ENCODE measurements around the gene TBL2.

Gene TBL2

DNA sequence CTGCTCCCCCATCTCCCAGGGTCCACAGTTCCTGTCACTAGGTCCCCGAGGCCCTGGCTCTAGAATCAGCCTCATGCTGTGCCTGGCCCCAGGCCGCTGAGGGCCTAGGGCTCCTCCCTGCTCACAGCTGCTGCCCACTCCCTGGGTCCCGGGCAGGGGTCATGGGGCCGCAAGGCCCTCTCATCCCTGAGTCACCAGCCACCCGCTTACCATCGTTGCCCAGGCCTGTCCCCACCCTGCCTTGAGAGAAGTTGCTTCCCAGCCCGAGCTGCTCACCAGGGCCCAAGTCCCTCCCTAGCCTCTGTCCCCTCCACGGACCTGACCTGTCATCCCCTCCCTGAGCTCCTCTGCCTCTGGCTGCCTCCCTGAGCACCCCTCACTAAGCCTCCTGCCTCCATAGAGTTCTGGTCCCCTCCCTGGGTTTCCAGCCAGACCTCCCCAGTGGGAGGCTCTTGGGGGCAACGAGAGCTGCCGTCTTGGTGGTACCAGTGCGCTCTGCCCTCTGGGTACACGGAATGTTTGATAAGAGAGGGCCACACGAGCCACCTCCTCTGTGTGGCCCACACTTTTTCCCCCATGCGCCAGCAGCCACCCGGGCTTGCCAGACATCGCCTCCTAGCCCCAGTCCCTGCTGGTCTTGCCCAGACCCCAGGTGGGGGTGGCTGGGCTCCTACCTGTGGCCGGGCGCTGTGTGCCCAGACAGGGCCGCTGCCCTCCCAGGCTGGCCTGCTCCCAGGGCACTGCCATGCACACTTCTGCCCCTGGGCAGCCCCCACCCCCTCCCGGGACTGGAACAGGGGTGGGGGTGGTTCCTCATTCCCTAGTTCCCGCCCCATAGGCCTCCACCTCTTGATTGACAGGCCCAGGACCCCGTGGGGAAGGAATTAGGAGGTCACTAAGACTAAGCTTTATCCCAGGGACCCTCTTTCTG lies 24.6 kb upstream of the TBL2 start:
- no peak overlapping the region for H3K4me3 ChIP-seq (ENCODE audit: low read depth, low read length)
- TF ChIP-seq, protein P1, sequence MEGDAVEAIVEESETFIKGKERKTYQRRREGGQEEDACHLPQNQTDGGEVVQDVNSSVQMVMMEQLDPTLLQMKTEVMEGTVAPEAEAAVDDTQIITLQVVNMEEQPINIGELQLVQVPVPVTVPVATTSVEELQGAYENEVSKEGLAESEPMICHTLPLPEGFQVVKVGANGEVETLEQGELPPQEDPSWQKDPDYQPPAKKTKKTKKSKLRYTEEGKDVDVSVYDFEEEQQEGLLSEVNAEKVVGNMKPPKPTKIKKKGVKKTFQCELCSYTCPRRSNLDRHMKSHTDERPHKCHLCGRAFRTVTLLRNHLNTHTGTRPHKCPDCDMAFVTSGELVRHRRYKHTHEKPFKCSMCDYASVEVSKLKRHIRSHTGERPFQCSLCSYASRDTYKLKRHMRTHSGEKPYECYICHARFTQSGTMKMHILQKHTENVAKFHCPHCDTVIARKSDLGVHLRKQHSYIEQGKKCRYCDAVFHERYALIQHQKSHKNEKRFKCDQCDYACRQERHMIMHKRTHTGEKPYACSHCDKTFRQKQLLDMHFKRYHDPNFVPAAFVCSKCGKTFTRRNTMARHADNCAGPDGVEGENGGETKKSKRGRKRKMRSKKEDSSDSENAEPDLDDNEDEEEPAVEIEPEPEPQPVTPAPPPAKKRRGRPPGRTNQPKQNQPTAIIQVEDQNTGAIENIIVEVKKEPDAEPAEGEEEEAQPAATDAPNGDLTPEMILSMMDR (conservative IDR thresholded peaks at IDR 0.05; ENCODE audit: low read depth, low read length): no peak
- DNase-seq (ENCODE audit: low read depth): no peak

DNA sequence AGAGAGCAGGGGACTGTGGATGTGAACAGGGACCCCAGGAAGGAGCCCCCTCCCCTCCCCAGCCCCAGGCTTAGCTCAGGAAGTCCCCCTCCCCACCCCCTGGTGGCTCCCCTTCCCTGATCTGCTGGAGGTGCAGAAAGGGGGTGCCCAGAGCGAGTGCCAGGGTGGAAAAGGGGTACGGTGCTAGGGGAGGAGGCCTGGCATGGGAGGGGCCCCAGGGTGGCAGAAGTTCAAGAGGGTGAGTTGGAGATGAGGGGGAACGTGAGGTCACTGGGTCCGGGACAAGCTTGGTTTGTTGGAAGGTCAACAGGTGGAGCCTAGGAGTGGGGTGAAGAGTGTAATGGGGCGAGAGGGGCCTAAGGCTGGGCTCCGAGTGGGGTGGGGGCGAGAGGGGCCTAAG lies 21.5 kb upstream of the TBL2 start:
- TF ChIP-seq, protein P1 (conservative IDR thresholded peaks at IDR 0.05; ENCODE audit: low read depth, low read length): no peak
- DNase-seq (ENCODE audit: low read depth): no peak
- H3K4me3 ChIP-seq (ENCODE audit: low read depth, low read length): no peak overlapping the region

DNA sequence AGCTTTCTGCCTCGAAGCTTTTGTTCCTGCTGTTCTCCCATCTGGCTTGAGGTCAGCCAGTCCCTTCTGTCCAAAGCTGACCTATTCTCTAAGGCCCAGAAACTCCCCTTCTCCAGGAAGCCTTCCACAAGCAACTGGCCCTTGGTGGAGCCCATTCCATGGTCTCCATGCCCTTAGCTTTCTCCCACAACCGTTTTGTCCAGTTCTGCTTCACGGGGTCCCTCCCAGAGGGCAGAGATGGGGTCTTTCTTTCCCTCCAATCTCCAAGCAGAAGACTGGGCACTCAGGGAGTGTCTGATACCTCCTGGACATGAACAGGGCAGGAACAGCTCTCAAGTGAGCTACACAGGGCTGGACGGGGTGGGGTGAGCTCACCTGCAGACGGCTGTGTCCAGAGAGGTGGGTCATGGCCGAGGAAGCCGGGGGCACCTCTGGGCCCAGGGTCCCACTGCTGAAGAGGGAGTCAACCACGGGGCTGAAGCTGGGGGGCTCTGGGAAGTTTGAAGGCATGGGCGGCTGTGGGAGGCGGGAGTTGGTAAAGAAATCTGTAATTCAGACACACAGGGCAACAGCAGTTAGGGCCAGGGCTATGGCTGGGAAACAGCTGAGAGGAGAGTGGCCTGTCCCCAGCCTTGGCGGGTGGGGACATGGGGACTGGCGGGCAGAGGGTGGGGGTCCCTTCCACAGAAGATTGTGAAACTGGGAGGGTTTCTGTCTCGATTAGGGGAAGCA lies 20.9 kb upstream of the TBL2 start:
- no peak for DNase-seq (ENCODE audit: low read depth)
- no peak overlapping the region for H3K4me3 ChIP-seq (ENCODE audit: low read depth, low read length)

DNA sequence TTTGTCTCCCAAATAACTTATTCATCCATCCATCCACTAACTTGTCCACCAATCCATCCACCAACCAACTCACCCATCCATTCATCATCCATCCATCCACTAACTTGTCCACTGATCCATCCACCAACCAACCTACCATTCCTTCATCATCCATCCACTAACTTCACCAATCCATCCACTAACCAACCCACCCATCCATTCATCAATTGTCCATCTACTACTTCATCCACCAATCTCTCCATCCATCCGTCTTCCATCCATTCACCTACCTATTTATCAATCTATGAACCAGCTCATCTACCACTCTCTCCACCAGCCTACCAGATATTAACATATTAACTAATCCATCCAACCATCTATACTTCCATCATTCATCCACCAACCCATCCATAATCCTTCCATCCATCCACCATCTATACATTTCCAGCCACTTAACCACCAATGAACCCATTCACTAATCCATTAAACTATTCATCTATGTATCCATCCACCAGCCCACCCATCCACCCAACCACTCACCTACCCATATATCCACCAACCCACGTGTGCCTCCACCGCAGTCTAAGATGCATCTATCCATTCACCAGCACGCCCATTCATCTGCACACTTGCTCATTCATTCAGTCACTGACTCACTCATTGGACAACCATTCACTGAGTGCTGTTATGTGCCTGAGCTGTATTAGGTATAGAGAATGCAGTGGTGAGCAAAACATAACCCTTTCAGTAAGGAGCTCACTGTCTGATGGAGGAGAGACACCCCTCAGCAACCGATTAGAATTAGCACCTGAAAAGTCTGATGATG lies 19.8 kb upstream of the TBL2 start:
- TF ChIP-seq, protein P1 (conservative IDR thresholded peaks at IDR 0.05; ENCODE audit: low read depth, low read length): no peak
- no peak overlapping the region for H3K4me3 ChIP-seq (ENCODE audit: low read depth, low read length)
- DNase-seq (ENCODE audit: low read depth): no peak

More for the DNA sequence above, 20.9 kb upstream of the TBL2 start:
- TF ChIP-seq, protein P1 (conservative IDR thresholded peaks at IDR 0.05; ENCODE audit: low read depth, low read length): no peak

DNA sequence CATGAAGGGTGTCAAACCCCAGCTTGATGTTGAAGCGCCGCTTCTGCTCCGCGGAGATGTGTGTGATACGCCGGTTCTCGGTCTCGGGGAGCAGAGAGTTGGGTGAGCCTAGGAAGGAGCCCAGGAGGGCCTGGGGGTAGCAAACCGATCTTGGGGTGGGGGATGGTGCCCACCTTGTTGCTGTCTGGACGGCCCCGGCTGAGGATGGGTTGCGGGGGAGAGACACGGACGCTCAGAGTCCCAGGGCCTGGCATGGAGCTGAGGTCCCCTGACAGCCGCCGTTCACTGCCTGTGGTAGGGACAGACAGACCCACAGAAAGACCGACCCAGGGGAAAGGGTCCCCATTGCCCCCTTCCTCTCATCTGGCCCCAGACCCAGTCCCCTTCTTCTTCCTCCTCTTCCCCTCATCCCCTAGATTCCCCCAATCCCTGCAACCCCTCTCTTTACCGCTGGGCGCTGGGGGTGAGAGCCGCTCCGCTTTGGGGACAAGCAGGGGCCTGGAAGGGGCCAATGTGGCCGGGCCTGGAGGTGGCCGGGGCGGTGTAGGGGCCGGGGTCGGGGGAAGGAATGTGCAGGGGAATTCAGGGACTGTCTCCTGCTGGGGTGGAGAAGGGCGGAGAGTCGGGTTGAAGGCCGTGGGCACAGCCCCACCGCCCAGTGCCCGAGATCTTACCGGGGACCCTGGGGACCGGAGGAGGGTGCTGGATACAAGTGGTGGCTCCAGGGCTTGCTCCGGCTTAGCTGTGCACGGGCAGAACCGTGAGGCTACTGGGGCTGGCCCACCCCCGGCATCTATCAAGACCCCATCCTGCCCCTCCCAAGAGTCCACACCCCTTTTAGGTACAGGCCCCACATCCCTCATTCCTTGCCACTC lies 18.0 kb upstream of the TBL2 start:
- TF ChIP-seq, protein P1 (conservative IDR thresholded peaks at IDR 0.05; ENCODE audit: low read depth, low read length): no peak
- H3K4me3 ChIP-seq (ENCODE audit: low read depth, low read length): no peak overlapping the region
- no peak for DNase-seq (ENCODE audit: low read depth)

DNA sequence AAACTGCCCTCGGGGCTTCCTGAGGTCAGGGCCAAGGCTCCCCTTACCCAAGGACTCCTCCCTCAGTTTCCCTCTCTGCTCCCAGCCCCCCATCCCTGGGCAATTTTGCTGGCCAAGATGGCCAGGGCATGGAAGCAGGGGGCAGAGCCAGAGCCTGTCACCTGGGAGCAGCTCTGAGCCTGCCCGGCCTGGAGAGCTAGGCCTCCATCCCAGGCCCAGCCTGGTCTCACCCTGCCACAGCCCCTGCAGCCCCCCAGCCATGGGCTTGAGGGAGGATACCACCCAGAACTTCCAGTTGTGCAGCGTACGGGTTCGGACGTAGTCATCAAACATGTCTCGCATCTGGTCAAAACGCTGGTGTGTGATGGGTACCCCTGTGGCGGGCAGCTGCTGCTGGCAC lies 17.0 kb upstream of the TBL2 start:
- no peak overlapping the region for H3K4me3 ChIP-seq (ENCODE audit: low read depth, low read length)
- TF ChIP-seq, protein P1 (conservative IDR thresholded peaks at IDR 0.05; ENCODE audit: low read depth, low read length): no peak
- no peak for DNase-seq (ENCODE audit: low read depth)
